HG03469 (cell line): ENCODE data around the gene MYL12B.
"Not testable (repeated sequence)": the region's sequence is repeated elsewhere in the genome, so short reads cannot be mapped to it uniquely, and the experiment has no call there.

Source experiments
- ATAC-seq: cut with Tn5 transposase; IDR thresholded peaks from one replicate; pipeline ENCODE4 v1.9.1; 2021; ENCODE audit warnings: mild to moderate bottlenecking, moderate library complexity, moderate number of reproducible peaks; ENCODE audit not compliant: unreplicated experiment

The MYL12B gene

GRCh38 chr18:3294435-3295080 lies 32.6 kb downstream of the MYL12B start:
- ATAC-seq: no peak

DNA sequence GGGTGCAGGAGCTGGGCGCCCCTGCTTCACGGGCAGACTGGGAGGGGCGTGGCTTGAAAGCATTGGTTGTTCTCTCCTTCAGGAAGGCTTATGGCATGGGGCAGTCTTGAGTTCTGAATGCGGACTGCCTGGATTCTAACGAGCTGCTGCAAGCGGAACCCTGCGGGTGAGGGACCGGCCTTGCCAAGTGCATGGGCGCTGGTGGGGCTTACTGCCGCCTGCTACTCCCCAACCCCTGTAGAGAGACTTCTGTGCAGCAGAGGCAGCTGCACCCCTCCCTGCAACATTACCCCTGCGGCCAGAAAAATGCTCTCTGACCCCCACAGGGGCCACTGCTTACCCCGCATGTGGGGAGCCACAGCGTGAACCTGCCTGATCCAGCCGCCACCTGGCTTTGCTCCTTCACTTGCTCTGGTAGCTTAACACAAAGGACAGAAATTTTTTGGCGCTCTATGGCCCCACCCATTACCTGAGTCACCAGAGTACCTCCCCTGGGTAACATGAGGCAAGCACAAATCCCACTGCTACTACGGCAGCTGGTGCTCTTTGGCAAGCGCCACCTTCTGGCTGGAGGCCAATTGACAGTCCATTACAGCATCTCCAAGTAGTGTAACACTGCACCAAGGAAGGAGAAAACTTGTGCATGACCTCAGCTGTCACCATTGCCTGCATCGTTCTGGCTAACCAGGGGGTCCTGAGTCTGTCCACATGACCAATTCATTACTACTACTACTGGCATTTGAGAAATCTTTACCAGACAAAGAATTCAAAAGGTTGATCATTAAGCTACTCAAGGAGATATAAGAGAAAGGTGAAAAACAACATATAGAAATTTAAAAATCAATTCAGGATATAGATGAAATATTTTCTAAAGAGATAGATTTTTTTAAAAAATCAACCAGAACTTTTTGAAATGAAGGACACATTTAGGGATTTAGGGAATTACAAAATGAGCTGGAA lies 35.4 kb downstream of the MYL12B start:
- peak; percentile 100 for ATAC-seq

DNA sequence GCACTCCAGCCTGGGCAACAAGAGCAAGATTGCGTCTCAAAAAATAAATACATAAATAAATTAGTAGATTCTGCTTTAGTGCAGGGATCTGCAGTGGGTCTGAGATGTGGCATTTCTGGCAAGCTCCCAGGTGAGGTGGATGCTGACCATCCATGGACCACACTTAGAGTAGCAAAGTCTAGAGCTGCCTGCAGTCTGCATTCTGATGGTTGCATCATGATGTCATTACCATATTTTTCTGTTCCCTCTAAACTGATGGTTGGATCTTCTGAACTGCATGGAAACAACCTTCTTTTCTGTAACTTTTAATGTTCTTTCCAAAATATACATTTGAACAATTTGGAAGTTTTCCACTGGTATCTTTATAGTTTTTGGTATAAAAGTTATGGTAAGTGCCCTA lies 42.9 kb downstream of the MYL12B start:
- ATAC-seq: no peak

GRCh38 chr18:3305354-3305762 lies 43.4 kb downstream of the MYL12B start:
- peak; percentile 76 for ATAC-seq

DNA sequence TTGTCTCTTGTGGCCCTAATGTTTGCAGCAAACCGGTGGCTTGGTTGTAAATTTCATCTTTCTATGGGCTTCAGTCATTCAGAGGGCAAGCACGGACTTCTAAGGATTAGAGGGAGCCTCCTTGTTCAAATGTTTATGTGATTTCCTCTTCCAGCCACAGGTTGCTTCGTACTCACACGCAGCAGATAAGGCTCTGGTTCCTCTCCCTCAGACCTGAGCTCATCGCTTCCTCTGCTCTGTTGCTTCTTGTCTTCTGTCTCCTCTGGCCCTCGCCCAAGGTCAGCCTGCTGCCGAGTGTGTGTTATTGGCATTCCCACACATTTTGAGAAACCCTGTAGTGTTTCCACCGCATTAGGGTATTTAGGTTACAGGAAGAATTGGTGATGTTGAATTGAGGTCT lies 44.0 kb downstream of the MYL12B start:
- ATAC-seq: no peak

- ATAC-seq: no peak
These were observed 44.5 kb downstream of the MYL12B start for GRCh38 chr18:3306391-3306790.

DNA sequence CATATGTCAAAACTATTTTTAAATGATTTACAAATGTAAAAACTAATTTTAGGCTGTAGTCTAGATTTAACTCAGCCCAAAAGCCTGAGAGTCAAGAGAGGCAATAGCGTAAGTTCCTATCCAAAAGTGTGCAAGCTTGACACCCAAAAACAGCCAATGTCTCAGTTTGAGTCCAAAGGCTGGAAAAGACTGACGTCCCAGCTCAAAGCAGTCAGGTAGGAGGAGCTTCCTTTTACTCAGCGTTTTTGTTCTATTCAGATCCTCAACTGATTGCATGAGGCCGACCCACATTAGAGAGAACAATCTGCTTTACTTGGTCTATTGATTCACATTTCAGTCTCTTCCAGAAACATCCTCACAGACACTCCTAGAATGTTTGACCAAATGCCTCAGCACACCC lies 51.8 kb downstream of the MYL12B start:
- no peak for ATAC-seq

- ATAC-seq: not testable (repeated sequence)
These were observed 53.4 kb downstream of the MYL12B start for GRCh38 chr18:3315344-3315743.

DNA sequence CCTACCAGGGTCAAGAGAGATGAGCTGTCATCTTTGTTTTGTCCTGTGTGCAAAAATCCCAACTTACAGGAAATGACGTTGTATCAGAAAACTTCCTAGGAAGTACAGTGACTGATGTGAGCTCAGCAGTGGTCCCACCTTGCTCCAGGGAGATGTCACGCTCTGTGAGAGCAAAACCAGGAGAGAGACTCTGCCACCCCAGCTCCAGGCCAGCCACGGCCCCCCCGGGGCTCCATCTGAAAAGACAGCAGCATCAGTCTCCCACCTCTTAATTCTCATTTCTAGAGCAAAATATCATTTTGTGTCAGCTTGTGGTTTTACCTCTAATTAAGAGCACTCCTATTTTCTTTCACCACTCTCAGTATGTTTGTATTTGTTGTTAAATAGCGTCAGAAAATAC lies 57.5 kb downstream of the MYL12B start:
- no peak for ATAC-seq

DNA sequence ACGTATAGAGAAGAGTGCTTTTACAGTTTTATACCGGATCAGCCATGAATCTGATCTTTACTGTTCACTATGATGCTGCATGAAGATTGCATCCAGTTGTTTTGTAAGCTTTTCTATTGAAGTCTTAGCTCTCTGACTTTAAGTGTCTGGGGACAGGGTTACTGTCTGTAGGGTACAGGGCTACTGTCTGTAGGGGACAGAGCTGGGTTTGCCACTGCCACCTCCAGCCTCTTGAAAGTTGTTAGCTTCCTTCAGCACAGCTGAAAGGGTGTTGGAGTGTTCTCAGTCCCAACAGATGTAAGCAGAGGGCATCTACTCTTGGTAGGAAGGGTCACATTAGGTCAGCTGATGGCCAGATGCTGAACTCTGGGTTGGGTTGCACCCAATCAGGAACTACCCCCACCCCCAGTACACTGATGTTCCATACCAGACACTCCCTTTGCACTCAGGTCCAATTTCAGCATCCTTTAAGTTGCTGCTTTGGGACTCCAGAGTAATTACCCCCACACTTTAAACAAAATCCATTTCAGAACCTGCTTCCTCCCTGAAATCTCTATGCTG lies 58.0 kb downstream of the MYL12B start:
- ATAC-seq: no peak

GRCh38 chr18:3321133-3321812 lies 59.3 kb downstream of the MYL12B start:
- no peak for ATAC-seq

GRCh38 chr18:3323900-3324299 lies 62.0 kb downstream of the MYL12B start:
- ATAC-seq: no peak
